Neural crest cell (in vitro differentiated cells): ENCODE results near the gene UGT1A10. TPM values are rescaled to one million over a fixed set of nuclear protein-coding genes. Genes with fewer than 3 reads are reported as not detected.
A peak's percentile ranks its signal among the peaks of the same experiment; 100 is the strongest.

Experiments used
- DNase-seq: peaks from one replicate; pipeline ENCODE4 v3.0.0; 2021; ENCODE audit warnings: low read depth, mixed read lengths, low spot score
- H3K27ac Mint-ChIP-seq: one replicate; pipeline ENCODE4 v1.8.0; 2021; ENCODE audit warnings: mild to moderate bottlenecking, mixed read lengths; ENCODE audit not compliant: unreplicated experiment
- H3K27me3 Mint-ChIP-seq: 2 replicates; pipeline ENCODE4 v1.8.0; 2021; ENCODE audit warnings: low read depth, mild to moderate bottlenecking, mixed read lengths
- H3K36me3 Mint-ChIP-seq: 2 replicates; pipeline ENCODE4 v1.8.0; 2021; ENCODE audit warnings: low read depth, mild to moderate bottlenecking, mixed read lengths
- H3K4me1 Mint-ChIP-seq: 2 replicates; pipeline ENCODE4 v1.8.0; 2021; ENCODE audit warnings: mixed read lengths
- H3K4me3 Mint-ChIP-seq: one replicate; pipeline ENCODE4 v1.8.0; 2021; ENCODE audit warnings: mild to moderate bottlenecking, mixed read lengths
- H3K9me3 Mint-ChIP-seq: 2 replicates; pipeline ENCODE4 v1.8.0; 2021; ENCODE audit warnings: mixed read lengths
- CTCF ChIP-seq: fragments of 200-600 bp; sonication (generic); conservative IDR thresholded peaks from 2 replicates; pipeline ENCODE4 v1.5.0; 2021; ENCODE audit warnings: antibody characterized with exemption, mild to moderate bottlenecking
- total RNA-seq: library from RNA; stranded (reverse); gene quantifications from 2 replicates; pipeline ENCODE4 v1.2.1, GENCODE V29; 2021

The UGT1A10 gene
- total RNA-seq, 1 donor from 2014 or later: not detected

DNA sequence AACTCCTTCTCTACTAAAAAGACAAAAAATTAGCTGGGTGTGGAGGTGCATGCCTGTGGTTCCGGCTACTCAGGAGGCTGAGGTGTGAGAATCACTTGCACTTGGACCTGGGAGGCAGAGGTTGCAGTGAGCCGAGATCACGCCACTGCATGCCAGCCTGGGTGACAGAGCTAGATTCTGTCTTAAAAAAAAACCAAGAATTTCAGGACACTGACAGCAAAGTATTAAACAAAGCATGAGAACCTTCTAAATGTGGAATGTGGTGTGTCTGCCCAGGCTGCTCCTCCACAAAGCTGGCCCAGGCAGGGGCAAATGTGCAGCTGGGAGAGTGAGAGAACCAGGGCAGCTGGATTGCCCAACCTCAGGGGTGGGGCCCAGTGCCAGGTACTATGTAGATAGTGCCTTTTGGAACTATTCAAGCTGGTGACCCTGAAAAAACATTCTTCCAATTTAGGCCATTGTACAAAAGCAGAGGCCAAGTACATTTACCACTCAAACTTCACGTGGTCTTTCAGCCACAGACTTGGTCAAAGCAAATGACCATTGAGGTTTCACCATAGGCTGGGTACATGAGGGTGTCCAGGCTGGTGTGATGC, 69.8 kb downstream of the UGT1A10 start:
- no peaks in the 10 kb centered on the region for H3K27me3 Mint-ChIP-seq
- H3K4me3 Mint-ChIP-seq: no peak overlapping the region
- no peaks in the 10 kb centered on the region for H3K4me1 Mint-ChIP-seq
- no peak for DNase-seq
- no peak overlapping the region for H3K27ac Mint-ChIP-seq
- peaks cover 3% of the 10 kb centered on the region for H3K36me3 Mint-ChIP-seq
- peaks cover 8% of the 10 kb centered on the region for H3K9me3 Mint-ChIP-seq
- no peak for TF ChIP-seq CTCF

- Mint-ChIP-seq H3K4me1 (no peaks in the 10 kb centered on the region), H3K27me3 (no peaks in the 10 kb centered on the region), H3K9me3 (peaks cover 8% of the 10 kb centered on the region), H3K27ac (no peak overlapping the region), H3K36me3 (peaks cover 3% of the 10 kb centered on the region), H3K4me3 (no peak overlapping the region)
- no peak for DNase-seq
- no peak for TF ChIP-seq CTCF
Measured at GRCh38 chr2:233706720-233707119, 70.5 kb downstream of the UGT1A10 start.

GRCh38 chr2:233707940-233708644, 71.8 kb downstream of the UGT1A10 start:
- TF ChIP-seq CTCF: no peak
- no peak for DNase-seq
- no peak overlapping the region for H3K27ac Mint-ChIP-seq
- H3K4me3 Mint-ChIP-seq: no peak overlapping the region
- no peaks in the 10 kb centered on the region for H3K4me1 Mint-ChIP-seq
- peaks cover 3% of the 10 kb centered on the region for H3K36me3 Mint-ChIP-seq
- peaks cover 3% of the 10 kb centered on the region for H3K9me3 Mint-ChIP-seq
- H3K27me3 Mint-ChIP-seq: peaks cover 3% of the 10 kb centered on the region

DNA sequence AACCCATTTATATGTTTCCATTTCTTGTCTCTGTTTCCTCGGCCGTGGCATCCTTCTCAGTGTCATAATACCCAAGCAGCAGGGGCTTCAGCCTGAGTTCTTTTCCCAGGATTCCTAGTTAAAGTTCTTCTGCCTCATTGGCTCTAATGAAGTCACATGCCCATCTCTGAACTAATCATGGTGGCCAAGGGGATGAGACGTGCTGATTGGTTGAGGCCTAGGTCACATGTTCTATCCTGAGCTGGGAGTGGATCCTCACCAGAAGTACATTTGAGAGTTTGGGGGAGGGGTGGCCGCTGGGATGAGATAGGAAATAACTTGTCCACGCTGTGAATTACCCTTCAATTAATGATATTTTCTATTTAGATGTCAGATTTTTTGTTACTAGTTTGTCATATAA, 72.7 kb downstream of the UGT1A10 start:
- Mint-ChIP-seq H3K36me3 (peaks cover 3% of the 10 kb centered on the region), H3K27me3 (peaks cover 4% of the 10 kb centered on the region), H3K9me3 (no peaks in the 10 kb centered on the region), H3K4me3 (no peak overlapping the region), H3K4me1 (no peaks in the 10 kb centered on the region), H3K27ac (no peak overlapping the region)
- DNase-seq: no peak
- no peak for TF ChIP-seq CTCF

- no peaks in the 10 kb centered on the region for H3K4me1 Mint-ChIP-seq
- peak; percentile 88 for DNase-seq
- H3K4me3 Mint-ChIP-seq: no peak overlapping the region
- peaks cover 7% of the 10 kb centered on the region for H3K27me3 Mint-ChIP-seq
- peak; percentile 90 for TF ChIP-seq CTCF
- H3K36me3 Mint-ChIP-seq: no peaks in the 10 kb centered on the region
- H3K27ac Mint-ChIP-seq: no peak overlapping the region
- no peaks in the 10 kb centered on the region for H3K9me3 Mint-ChIP-seq
Measured at GRCh38 chr2:233711312-233712008, 75.2 kb downstream of the UGT1A10 start.
